Astrocyte (in vitro differentiated cells and primary cell): ENCODE results near the gene CADPS. TPM values are rescaled to one million over a fixed set of nuclear protein-coding genes. Genes with fewer than 3 reads are reported as not detected.

Experiments
- DNase-seq: peaks from one replicate; pipeline ENCODE4 v3.0.0-alpha.2; 2010; ENCODE audit warnings: low read depth
- FAIRE-seq: peaks from 2 replicates; lab custom pipeline; 2011; peaks lifted over from hg19 to GRCh38; lab: Jason Lieb, UNC
- H2AFZ ChIP-seq: 2 replicates; pipeline ENCODE4 v1.6.0; 2012; ENCODE audit warnings: low read depth, low read length, inconsistent platforms
- H3K27ac ChIP-seq: 2 replicates; pipeline ENCODE4 v1.5.1; 2011; ENCODE audit warnings: low read depth, low read length, inconsistent platforms
- H3K27me3 ChIP-seq: 2 replicates; pipeline ENCODE4 v1.6.0; 2011; ENCODE audit warnings: low read length, inconsistent platforms; ENCODE audit not compliant: insufficient read depth
- H3K36me3 ChIP-seq: 2 replicates; pipeline ENCODE4 v1.5.1; 2011; ENCODE audit warnings: low read length, inconsistent platforms; ENCODE audit not compliant: insufficient read depth
- H3K4me1 ChIP-seq: 2 replicates; pipeline ENCODE4 v1.5.1; 2011; ENCODE audit warnings: low read length, inconsistent platforms; ENCODE audit not compliant: insufficient read depth
- H3K4me2 ChIP-seq: 2 replicates; pipeline ENCODE4 v1.6.0; 2012; ENCODE audit warnings: low read length, inconsistent platforms
- H3K4me3 ChIP-seq: 2 replicates; pipeline ENCODE4 v1.5.1; 2011; ENCODE audit warnings: low read depth, mild to moderate bottlenecking, low read length, inconsistent platforms; ENCODE audit not compliant: insufficient read depth
- H3K79me2 ChIP-seq: 2 replicates; pipeline ENCODE4 v1.6.0; 2012; ENCODE audit warnings: mild to moderate bottlenecking, low read length, inconsistent platforms; ENCODE audit not compliant: insufficient read depth
- H3K9ac ChIP-seq: 2 replicates; pipeline ENCODE4 v1.6.0; 2012; ENCODE audit warnings: mild to moderate bottlenecking, low read length, inconsistent platforms
- H3K9me3 ChIP-seq: 2 replicates; pipeline ENCODE4 v1.5.1; 2012; ENCODE audit warnings: low read depth, mild to moderate bottlenecking, low read length, inconsistent platforms; ENCODE audit not compliant: insufficient read depth
- H4K20me1 ChIP-seq: 2 replicates; pipeline ENCODE4 v1.6.0; 2012; ENCODE audit warnings: low read length, inconsistent platforms; ENCODE audit not compliant: insufficient read depth
- H3K27ac Mint-ChIP-seq: one replicate; pipeline ENCODE4 v1.8.0; 2021; ENCODE audit warnings: mild to moderate bottlenecking, mixed read lengths; ENCODE audit not compliant: unreplicated experiment
- H3K27me3 Mint-ChIP-seq: one replicate; pipeline ENCODE4 v1.8.0; 2021; ENCODE audit warnings: low read depth, mixed read lengths; ENCODE audit not compliant: unreplicated experiment
- H3K36me3 Mint-ChIP-seq: one replicate; pipeline ENCODE4 v1.8.0; 2021; ENCODE audit warnings: low read depth, mixed read lengths; ENCODE audit not compliant: unreplicated experiment
- H3K4me1 Mint-ChIP-seq: one replicate; pipeline ENCODE4 v1.8.0; 2021; ENCODE audit warnings: low read depth, mixed read lengths; ENCODE audit not compliant: unreplicated experiment
- H3K4me3 Mint-ChIP-seq: one replicate; pipeline ENCODE4 v1.8.0; 2021; ENCODE audit warnings: mild to moderate bottlenecking, moderate library complexity, mixed read lengths; ENCODE audit not compliant: unreplicated experiment
- H3K9me3 Mint-ChIP-seq: one replicate; pipeline ENCODE4 v1.8.0; 2021; ENCODE audit warnings: mild to moderate bottlenecking, mixed read lengths; ENCODE audit not compliant: unreplicated experiment
- CTCF ChIP-seq: IDR thresholded peaks from 2 replicates; pipeline ENCODE4 v1.5.1; 2011; ENCODE audit warnings: low read depth, mild to moderate bottlenecking, inconsistent platforms, low read length, moderate library complexity; ENCODE audit not compliant: insufficient read depth
- EZH2 ChIP-seq: IDR thresholded peaks from 2 replicates; pipeline ENCODE4 v1.6.1; 2012; ENCODE audit warnings: mild to moderate bottlenecking, low read length, inconsistent platforms; ENCODE audit not compliant: insufficient read depth
- total RNA-seq: library from RNA; stranded (reverse); gene quantifications from 2 replicates; pipeline ENCODE4 v1.2.1, GENCODE V29; 2021

The CADPS gene
- total RNA-seq, 1 donor from 2014 or later = 5.4 TPM

GRCh38 chr3:62433396-62433795 is 441.8 kb downstream of the CADPS start:
- Histone ChIP-seq H4K20me1 (no peaks in the 10 kb centered on the region), H3K9ac (no peak overlapping the region), H3K4me1 (no peaks in the 10 kb centered on the region), H3K4me3 (no peak overlapping the region), H3K27ac (no peak overlapping the region), H3K4me2 (no peak overlapping the region), H3K79me2 (no peaks in the 10 kb centered on the region), H3K9me3 (no peaks in the 10 kb centered on the region), H2AFZ (no peak overlapping the region), H3K27me3 (no peaks in the 10 kb centered on the region), H3K36me3 (no peaks in the 10 kb centered on the region)
- Mint-ChIP-seq H3K4me3 (no peak overlapping the region), H3K36me3 (no peaks in the 10 kb centered on the region), H3K9me3 (no peaks in the 10 kb centered on the region), H3K27me3 (peaks cover 10% of the 10 kb centered on the region), H3K27ac (no peak overlapping the region), H3K4me1 (no peaks in the 10 kb centered on the region)
- FAIRE-seq (no peak), DNase-seq (no peak)
- TF ChIP-seq EZH2 (no peak), CTCF (no peak)

- TF ChIP-seq EZH2 (no peak), CTCF (no peak)
- H2AFZ ChIP-seq = no peak overlapping the region
- H3K4me3 Mint-ChIP-seq = no peak overlapping the region
- H3K79me2 ChIP-seq = no peaks in the 10 kb centered on the region
- H3K4me1 ChIP-seq = no peaks in the 10 kb centered on the region
- H3K36me3 ChIP-seq = no peaks in the 10 kb centered on the region
- H3K36me3 Mint-ChIP-seq = no peaks in the 10 kb centered on the region
- no peak overlapping the region for H3K27ac Mint-ChIP-seq
- H3K4me1 Mint-ChIP-seq = no peaks in the 10 kb centered on the region
- FAIRE-seq (no peak), DNase-seq (no peak)
- no peak overlapping the region for H3K4me2 ChIP-seq
- no peaks in the 10 kb centered on the region for H4K20me1 ChIP-seq
- no peak overlapping the region for H3K4me3 ChIP-seq
- no peak overlapping the region for H3K9ac ChIP-seq
- H3K27me3 ChIP-seq = peaks cover 4% of the 10 kb centered on the region
- no peaks in the 10 kb centered on the region for H3K9me3 Mint-ChIP-seq
- H3K27ac ChIP-seq = no peak overlapping the region
- peaks cover 21% of the 10 kb centered on the region for H3K27me3 Mint-ChIP-seq
- no peaks in the 10 kb centered on the region for H3K9me3 ChIP-seq
Observed at GRCh38 chr3:62421207-62421606, 454.0 kb downstream of the CADPS start.

GRCh38 chr3:62416144-62416543 is 459.1 kb downstream of the CADPS start:
- Mint-ChIP-seq H3K36me3 (no peaks in the 10 kb centered on the region), H3K27ac (no peak overlapping the region), H3K4me3 (no peak overlapping the region), H3K4me1 (peaks cover 6% of the 10 kb centered on the region), H3K27me3 (peaks cover 22% of the 10 kb centered on the region), H3K9me3 (no peaks in the 10 kb centered on the region)
- H3K9ac ChIP-seq = no peak overlapping the region
- no peaks in the 10 kb centered on the region for H3K9me3 ChIP-seq
- TF ChIP-seq EZH2 (no peak), CTCF (no peak)
- H3K79me2 ChIP-seq = no peaks in the 10 kb centered on the region
- DNase-seq (no peak), FAIRE-seq (no peak)
- no peak overlapping the region for H3K4me3 ChIP-seq
- no peak overlapping the region for H3K27ac ChIP-seq
- no peaks in the 10 kb centered on the region for H3K36me3 ChIP-seq
- no peaks in the 10 kb centered on the region for H4K20me1 ChIP-seq
- H3K4me2 ChIP-seq = no peak overlapping the region
- H3K4me1 ChIP-seq = no peaks in the 10 kb centered on the region
- H3K27me3 ChIP-seq = no peaks in the 10 kb centered on the region
- no peak overlapping the region for H2AFZ ChIP-seq
